ENCODE results near the gene ADAM19.

GRCh38 chr5:157530226-157530972, 45.2 kb downstream of the ADAM19 start:
- TF ChIP-seq, protein P1, sequence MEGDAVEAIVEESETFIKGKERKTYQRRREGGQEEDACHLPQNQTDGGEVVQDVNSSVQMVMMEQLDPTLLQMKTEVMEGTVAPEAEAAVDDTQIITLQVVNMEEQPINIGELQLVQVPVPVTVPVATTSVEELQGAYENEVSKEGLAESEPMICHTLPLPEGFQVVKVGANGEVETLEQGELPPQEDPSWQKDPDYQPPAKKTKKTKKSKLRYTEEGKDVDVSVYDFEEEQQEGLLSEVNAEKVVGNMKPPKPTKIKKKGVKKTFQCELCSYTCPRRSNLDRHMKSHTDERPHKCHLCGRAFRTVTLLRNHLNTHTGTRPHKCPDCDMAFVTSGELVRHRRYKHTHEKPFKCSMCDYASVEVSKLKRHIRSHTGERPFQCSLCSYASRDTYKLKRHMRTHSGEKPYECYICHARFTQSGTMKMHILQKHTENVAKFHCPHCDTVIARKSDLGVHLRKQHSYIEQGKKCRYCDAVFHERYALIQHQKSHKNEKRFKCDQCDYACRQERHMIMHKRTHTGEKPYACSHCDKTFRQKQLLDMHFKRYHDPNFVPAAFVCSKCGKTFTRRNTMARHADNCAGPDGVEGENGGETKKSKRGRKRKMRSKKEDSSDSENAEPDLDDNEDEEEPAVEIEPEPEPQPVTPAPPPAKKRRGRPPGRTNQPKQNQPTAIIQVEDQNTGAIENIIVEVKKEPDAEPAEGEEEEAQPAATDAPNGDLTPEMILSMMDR (IDR thresholded peaks at IDR 0.05; ENCODE audit: poor library complexity, severe bottlenecking), result no peak
- TF ChIP-seq SMC3 (conservative IDR thresholded peaks at IDR 0.05; ENCODE audit: poor library complexity) (no peak), RAD21 (conservative IDR thresholded peaks at IDR 0.05) (no peak), EZH2 (IDR thresholded peaks at IDR 0.05; ENCODE audit: borderline replicate concordance, insufficient read depth, low read length, poor library complexity, severe bottlenecking) (no peak), POLR2AphosphoS5 (IDR thresholded peaks at IDR 0.05) (no peak), EP300 (conservative IDR thresholded peaks at IDR 0.05; ENCODE audit: poor library complexity, severe bottlenecking) (no peak)
